Measurements from ENCODE around the gene IQSEC1. TPM values are rescaled to one million over a fixed set of nuclear protein-coding genes. Genes with fewer than 3 reads are reported as not detected.
A peak's percentile ranks its signal among the peaks of the same experiment; 100 is the strongest.

Gene IQSEC1
- total and polyA plus RNA-seq, 2 of the 8 experiments (the other 6 are each of a cell fraction or from before 2014, with no cell fraction given): 6.8 to 28.8 TPM

GRCh38 chr3:13114811-13115575, 41.8 kb upstream of the IQSEC1 start:
- H3K4ac ChIP-seq (replicated peaks; ENCODE audit: insufficient read length, low read depth, low read length): no peak overlapping the region
- H3K23ac ChIP-seq (ENCODE audit: insufficient read length): no peak overlapping the region
- H3K4me3 ChIP-seq (ENCODE audit: extremely low read depth in 1 of 4, insufficient read depth in 2 of 4, low read depth in 3 of 4, low read length in 4 of 4): no peak overlapping the region
- H2BK120ac ChIP-seq (replicated peaks; ENCODE audit: low read depth, low read length): no peak overlapping the region
- no peak overlapping the region for H3K14ac ChIP-seq (ENCODE audit: insufficient read length)
- H3K79me1 ChIP-seq (ENCODE audit: low read depth, low read length): no peaks in the 10 kb centered on the region
- TF ChIP-seq TAF7 (optimal IDR thresholded peaks at IDR 0.05; ENCODE audit: borderline replicate concordance, low read depth, low read length) (no peak), TEAD4 (IDR thresholded peaks at IDR 0.05; ENCODE audit: low read depth, low read length) (peak; percentile 47)
- FAIRE-seq (no peak), DNase-seq (ENCODE audit: low read depth in 1 of 2, low spot score in 2 of 2) (no peak)
- H2AFZ ChIP-seq (ENCODE audit: low read length): no peak overlapping the region
- no peaks in the 10 kb centered on the region for H3K36me3 ChIP-seq (ENCODE audit: control insufficient read depth in 2 of 4, insufficient read depth in 4 of 4, low read length in 3 of 4)
- no peaks in the 10 kb centered on the region for H3K27me3 ChIP-seq (replicated peaks in 1 of 4; ENCODE audit: control insufficient read depth in 3 of 4, extremely low read depth in 1 of 4, insufficient read depth in 3 of 4, low read length in 3 of 4)
- H4K91ac ChIP-seq (replicated peaks; ENCODE audit: insufficient read length, low read length): no peak overlapping the region
- H4K8ac ChIP-seq (ENCODE audit: extremely low read depth, insufficient read depth, low read length): peak overlapping the region; percentile 59
- H3K27ac ChIP-seq (ENCODE audit: low read depth, low read length): no peak overlapping the region
- peaks cover 0 to 5% (median 0%) of the 10 kb centered on the region in 4 experiments; a peak in 1 of 7 replicates for H3K4me1 ChIP-seq (replicated peaks in 1 of 4; ENCODE audit: control insufficient read depth in 3 of 4, insufficient read depth in 4 of 4, low read length in 3 of 4)
- no peak overlapping the region for H2AK5ac ChIP-seq (ENCODE audit: low read depth, low read length)
- CTCF ChIA-PET (ENCODE audit: partially characterized antibody): interaction anchor here (1.0 to 2.8 kb wide), 5 partner anchors 9 to 347 kb away, joined by 3 to 13 read pairs (median 6); no protein-coding TSS in a partner anchor
- H2BK5ac ChIP-seq (ENCODE audit: low read depth, low read length): no peak overlapping the region
- no peak overlapping the region for H4K5ac ChIP-seq (ENCODE audit: insufficient read length, low read depth, low read length)
- H3K56ac ChIP-seq (replicated peaks; ENCODE audit: insufficient read length, low read depth, low read length): no peak overlapping the region
- H2BK15ac ChIP-seq (ENCODE audit: low read length): no peak overlapping the region
- 75% methylated on average over 13 of the region's 14 CpGs; no CpG with 5 or more reads in 1 of the 2 experiments for WGBS, 2 experiments (ENCODE audit: extremely low coverage in 1 of 2, insufficient coverage in 1 of 2, insufficient read length in 1 of 2, insufficient replicate concordance in 2 of 2, low coverage in 1 of 2, low lambda C conversion rate in 2 of 2, missing lambda C conversion rate in 1 of 2)
- no peak overlapping the region for H3K9ac ChIP-seq (replicated peaks in 1 of 4; ENCODE audit: extremely low read depth in 1 of 4, low read depth in 3 of 4, low read length in 3 of 4)
- H3K4me2 ChIP-seq (ENCODE audit: insufficient read depth in 1 of 2, low read depth in 2 of 2, low read length in 2 of 2): no peak overlapping the region
- no peak overlapping the region for H3K18ac ChIP-seq (ENCODE audit: extremely low read depth, low read length)
- H3K79me2 ChIP-seq (ENCODE audit: control insufficient read depth in 1 of 2, insufficient read depth in 2 of 2, low read length in 2 of 2): no peaks in the 10 kb centered on the region
- H2BK20ac ChIP-seq (ENCODE audit: low read length): no peak overlapping the region
- H2BK12ac ChIP-seq (ENCODE audit: low read depth, low read length): no peak overlapping the region
- H3K23me2 ChIP-seq (ENCODE audit: low read depth, low read length): peaks cover 3% of the 10 kb centered on the region; the same call in 1 of the 2 replicates
- no peaks in the 10 kb centered on the region for H3K9me3 ChIP-seq (ENCODE audit: insufficient read depth in 2 of 2, low read depth in 1 of 2, low read length in 1 of 2)
- peaks cover 0 to 6% of the 10 kb centered on the region in 2 experiments for H4K20me1 ChIP-seq (replicated peaks in 1 of 2; ENCODE audit: control insufficient read depth in 1 of 2, insufficient read depth in 2 of 2, low read length in 2 of 2)
- POLR2A ChIA-PET (ENCODE audit: partially characterized antibody): no interaction called here
